GM06990 (cell line): Measurements from ENCODE around the gene GLTP.

Experiments used
- DNase-seq: peaks from one replicate; pipeline ENCODE4 v3.0.0-alpha.2; 2011; ENCODE audit not compliant: insufficient read length; ENCODE audit errors: extremely low read depth
- H3K27me3 ChIP-seq: replicated peaks from 2 replicates; pipeline ENCODE4 v1.6.0; 2011; ENCODE audit warnings: low read length; ENCODE audit not compliant: control insufficient read depth, insufficient read depth
- H3K36me3 ChIP-seq: 2 replicates; pipeline ENCODE4 v1.5.1; 2011; ENCODE audit warnings: low read length; ENCODE audit not compliant: control insufficient read depth, insufficient read depth
- H3K4me3 ChIP-seq: replicated peaks from 2 replicates; pipeline ENCODE4 v1.5.1; 2011; ENCODE audit warnings: low read depth, mild to moderate bottlenecking, control low read depth, low read length
- TF ChIP-seq, protein P1 (sequence below): IDR thresholded peaks from 2 replicates; pipeline ENCODE4 v1.5.1; 2011; ENCODE audit warnings: low read length, control low read depth, mild to moderate bottlenecking, inconsistent platforms; ENCODE audit not compliant: insufficient read depth, poor library complexity, severe bottlenecking

Gene GLTP

DNA sequence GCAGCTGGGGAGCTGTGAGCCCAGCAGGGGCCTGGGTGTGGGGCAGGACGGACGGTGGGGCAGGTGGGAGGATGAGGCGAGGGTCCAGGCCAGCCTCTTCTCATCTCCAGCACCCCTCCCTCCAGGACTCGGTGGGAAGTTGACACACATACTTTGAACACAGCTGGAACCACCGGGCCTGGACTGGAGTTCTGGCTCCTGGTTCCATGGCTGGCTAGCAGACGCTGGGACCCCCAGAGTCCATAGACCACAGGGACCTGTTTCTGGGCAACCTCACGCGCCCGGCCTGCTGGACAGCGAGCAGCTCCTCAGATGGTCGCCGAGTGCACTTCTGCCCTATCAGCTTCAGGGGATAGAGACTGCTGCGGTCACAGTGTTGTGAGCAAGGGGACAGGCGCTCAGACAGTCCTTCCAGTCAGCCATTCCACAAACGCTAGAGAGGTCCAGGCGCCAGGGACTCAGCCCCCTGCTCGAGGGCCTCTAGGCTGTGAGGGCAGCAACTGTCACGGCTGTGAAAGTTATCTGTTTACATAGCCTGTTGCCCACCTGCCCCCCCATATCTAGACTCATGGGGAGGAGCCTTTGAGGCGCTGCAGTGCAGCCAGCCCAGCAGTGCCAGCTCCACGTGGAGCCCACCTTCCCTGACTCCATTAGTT lies 45.0 kb upstream of the GLTP start:
- DNase-seq = no peak
- TF ChIP-seq, protein P1, sequence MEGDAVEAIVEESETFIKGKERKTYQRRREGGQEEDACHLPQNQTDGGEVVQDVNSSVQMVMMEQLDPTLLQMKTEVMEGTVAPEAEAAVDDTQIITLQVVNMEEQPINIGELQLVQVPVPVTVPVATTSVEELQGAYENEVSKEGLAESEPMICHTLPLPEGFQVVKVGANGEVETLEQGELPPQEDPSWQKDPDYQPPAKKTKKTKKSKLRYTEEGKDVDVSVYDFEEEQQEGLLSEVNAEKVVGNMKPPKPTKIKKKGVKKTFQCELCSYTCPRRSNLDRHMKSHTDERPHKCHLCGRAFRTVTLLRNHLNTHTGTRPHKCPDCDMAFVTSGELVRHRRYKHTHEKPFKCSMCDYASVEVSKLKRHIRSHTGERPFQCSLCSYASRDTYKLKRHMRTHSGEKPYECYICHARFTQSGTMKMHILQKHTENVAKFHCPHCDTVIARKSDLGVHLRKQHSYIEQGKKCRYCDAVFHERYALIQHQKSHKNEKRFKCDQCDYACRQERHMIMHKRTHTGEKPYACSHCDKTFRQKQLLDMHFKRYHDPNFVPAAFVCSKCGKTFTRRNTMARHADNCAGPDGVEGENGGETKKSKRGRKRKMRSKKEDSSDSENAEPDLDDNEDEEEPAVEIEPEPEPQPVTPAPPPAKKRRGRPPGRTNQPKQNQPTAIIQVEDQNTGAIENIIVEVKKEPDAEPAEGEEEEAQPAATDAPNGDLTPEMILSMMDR = no peak
- H3K36me3 ChIP-seq = peaks cover 11% of the 10 kb centered on the region
- H3K27me3 ChIP-seq = no peaks in the 10 kb centered on the region
- no peak overlapping the region for H3K4me3 ChIP-seq

DNA sequence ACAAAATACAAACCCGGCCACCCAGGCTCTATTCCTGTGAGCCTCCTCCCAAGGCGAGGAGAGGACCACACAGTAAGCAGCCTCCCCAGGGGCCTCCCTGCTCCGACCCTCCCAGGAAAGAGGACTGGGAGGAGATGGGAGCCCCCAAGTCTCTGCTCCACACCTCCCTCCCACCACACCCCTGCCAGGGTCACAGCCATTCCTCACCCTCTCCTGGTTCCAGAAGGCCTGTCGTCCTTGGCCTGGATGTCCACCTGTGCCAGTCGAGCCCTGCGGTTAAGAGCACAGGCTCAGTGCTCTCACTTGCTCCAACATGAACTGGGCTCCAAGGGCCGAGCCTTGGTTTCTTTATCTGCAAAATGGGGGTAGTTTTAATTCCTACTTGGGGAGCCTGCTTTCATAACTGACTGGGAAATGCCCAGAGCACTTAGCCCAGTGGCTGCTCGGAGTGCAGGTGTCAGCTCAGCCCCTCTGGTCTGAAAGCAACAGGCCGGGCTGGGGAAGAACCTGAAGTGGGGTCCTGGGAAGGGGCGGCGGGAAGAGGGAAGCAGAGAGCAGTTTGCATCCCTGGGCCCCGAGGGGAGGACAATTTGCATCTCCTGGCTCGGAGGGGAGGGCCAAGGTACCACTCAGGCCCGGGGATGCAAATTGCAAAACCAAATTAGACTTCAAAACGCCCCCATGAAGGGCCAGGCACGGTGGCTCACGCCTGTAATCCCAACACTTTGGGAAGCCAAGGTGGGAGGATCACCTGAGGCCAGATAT lies 43.3 kb upstream of the GLTP start:
- DNase-seq = no peak
- Histone ChIP-seq H3K4me3 (no peak overlapping the region), H3K27me3 (no peaks in the 10 kb centered on the region), H3K36me3 (peaks cover 11% of the 10 kb centered on the region)
- TF ChIP-seq, protein P1 = no peak

DNA sequence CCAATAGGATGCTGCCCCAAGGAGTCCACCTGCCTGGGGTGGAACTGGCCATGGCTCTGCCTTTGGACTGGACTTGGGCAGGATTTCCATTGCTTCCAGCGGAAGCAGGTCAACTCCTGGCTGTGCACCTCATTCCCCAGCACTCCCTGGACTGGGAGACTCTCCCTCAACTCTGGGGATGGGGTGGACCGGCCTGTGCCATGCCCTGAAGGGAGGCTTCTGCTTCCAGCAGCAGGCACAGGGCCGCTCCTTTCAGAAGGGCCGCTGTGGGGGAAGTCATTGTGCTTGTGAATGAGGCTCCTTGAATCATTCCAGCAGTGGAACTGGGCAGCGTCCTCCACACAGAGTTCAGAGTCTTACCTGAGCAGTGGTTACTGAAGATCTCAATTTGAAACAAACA lies 42.7 kb upstream of the GLTP start:
- Histone ChIP-seq H3K36me3 (peaks cover 11% of the 10 kb centered on the region), H3K27me3 (no peaks in the 10 kb centered on the region), H3K4me3 (no peak overlapping the region)
- TF ChIP-seq, protein P1 = no peak
- no peak for DNase-seq

DNA sequence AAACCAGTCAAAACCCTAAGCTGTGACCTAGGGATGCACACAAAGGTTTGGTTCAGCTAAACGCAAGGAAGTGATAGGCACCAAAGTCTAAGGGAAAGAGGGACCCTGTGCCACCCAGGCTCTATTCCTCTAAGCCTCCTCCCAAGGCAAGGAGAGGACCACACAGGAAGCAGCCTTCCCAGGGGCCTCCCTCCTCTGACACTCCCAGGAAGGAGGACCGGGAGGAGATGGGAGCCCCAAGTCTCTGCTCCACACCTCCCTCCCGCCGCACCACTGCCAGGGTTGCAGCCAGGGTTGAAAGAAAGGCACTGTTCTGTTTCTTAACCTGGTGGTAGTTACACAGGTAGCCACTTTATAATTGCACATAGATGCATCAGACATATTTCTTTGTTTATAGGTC lies 41.6 kb upstream of the GLTP start:
- peaks cover 15% of the 10 kb centered on the region for H3K36me3 ChIP-seq
- TF ChIP-seq, protein P1 = no peak
- DNase-seq = no peak
- H3K27me3 ChIP-seq = no peaks in the 10 kb centered on the region
- no peak overlapping the region for H3K4me3 ChIP-seq

DNA sequence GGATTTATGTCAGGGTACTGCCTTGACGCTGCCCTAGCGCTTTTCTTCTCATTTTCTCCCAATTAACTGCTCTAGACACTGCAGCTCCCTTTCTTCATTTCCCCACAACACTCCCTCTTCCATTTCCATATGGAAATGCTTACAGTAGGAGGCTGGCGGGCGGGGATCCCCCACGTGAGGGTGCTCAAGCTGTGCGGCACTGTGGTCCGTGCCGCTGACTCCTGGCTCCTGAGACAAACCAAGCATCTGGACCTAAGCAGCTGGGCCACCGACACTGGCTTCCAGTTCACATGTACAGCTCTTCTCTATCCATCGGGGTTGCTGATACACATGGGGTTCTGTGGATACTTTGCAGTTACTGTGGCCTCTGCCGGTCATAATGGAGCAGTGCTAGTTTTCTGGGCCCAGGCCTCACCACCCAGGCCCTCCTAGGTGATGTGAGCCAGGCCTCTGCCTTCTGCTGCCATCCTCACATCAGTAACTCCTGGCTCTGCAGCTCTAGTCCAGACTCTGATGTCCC lies 40.0 kb upstream of the GLTP start:
- Histone ChIP-seq H3K4me3 (no peak overlapping the region), H3K27me3 (no peaks in the 10 kb centered on the region), H3K36me3 (peaks cover 18% of the 10 kb centered on the region)
- DNase-seq = no peak
- TF ChIP-seq, protein P1 = no peak
